Stimulated activated CD4-positive, alpha-beta T cell treated with anti-CD3 and anti-CD28 coated beads, Interleukin-12 subunit alpha, Interleukin-12 subunit beta, amount 100 ng/mL, for 48 hours (primary cell): ENCODE measurements around the gene UBAP2.

Experiments
- DNase-seq, 3 donors: peaks; one replicate each; pipeline ENCODE4 v3.0.0-alpha.2; 2020; ENCODE audit warnings: low read depth in 2 of 3, low spot score in 1 of 3

Gene UBAP2

GRCh38 chr9:33923998-33924701, 124.5 kb downstream of the UBAP2 start:
- no peak for DNase-seq

- no peak for DNase-seq
Measured at GRCh38 chr9:33923079-33923478, 125.6 kb downstream of the UBAP2 start.

- peak in 1 of 3 donors; percentile 8 for DNase-seq
Measured at GRCh38 chr9:33921967-33922895, 126.5 kb downstream of the UBAP2 start.

- DNase-seq, result no peak
Measured at GRCh38 chr9:33919276-33919897, 129.3 kb downstream of the UBAP2 start.

- DNase-seq, result no peak
Measured at GRCh38 chr9:33917036-33917435, 131.7 kb downstream of the UBAP2 start.

GRCh38 chr9:33914887-33915628, 133.6 kb downstream of the UBAP2 start:
- DNase-seq, result no peak

- DNase-seq, result no peak
Measured at GRCh38 chr9:33913541-33913940, 135.1 kb downstream of the UBAP2 start.

- no peak for DNase-seq
Measured at GRCh38 chr9:33908749-33909148, 139.9 kb downstream of the UBAP2 start.

- no peak for DNase-seq
Measured at GRCh38 chr9:33908114-33908513, 140.6 kb downstream of the UBAP2 start.

- DNase-seq, result no peak
Measured at GRCh38 chr9:33907347-33907746, 141.3 kb downstream of the UBAP2 start.

- no peak for DNase-seq
Measured at GRCh38 chr9:33906769-33907168, 141.9 kb downstream of the UBAP2 start.

GRCh38 chr9:33905137-33905536, 143.6 kb downstream of the UBAP2 start:
- DNase-seq, result no peak

GRCh38 chr9:33903157-33903780, 145.4 kb downstream of the UBAP2 start:
- no peak for DNase-seq

GRCh38 chr9:33894316-33894715, 154.4 kb downstream of the UBAP2 start:
- no peak for DNase-seq

GRCh38 chr9:33893861-33894260, 154.8 kb downstream of the UBAP2 start:
- DNase-seq, result no peak

GRCh38 chr9:33885948-33886347, 162.7 kb downstream of the UBAP2 start:
- DNase-seq, result no peak

GRCh38 chr9:33884856-33885701, 163.6 kb downstream of the UBAP2 start:
- no peak for DNase-seq

GRCh38 chr9:33881635-33882034, 167.1 kb downstream of the UBAP2 start:
- DNase-seq, result no peak

- DNase-seq, result no peak
Measured at GRCh38 chr9:33880211-33881089, 168.2 kb downstream of the UBAP2 start.
